SK-N-SH (cell line): ENCODE results near the gene PRG3. TPM values are rescaled to one million over a fixed set of nuclear protein-coding genes. Genes with fewer than 3 reads are reported as not detected.

Experiments
- CTCF ChIA-PET: fragments of 300-600, 350-600 bp; formaldehyde crosslinking; extraction: SDS; loops from one replicate; lab custom pipeline; 2021; lab: Yijun Ruan, JAX
- POLR2A ChIA-PET: fragments of 350-600 bp; sonication (Branson Sonifier 250); formaldehyde crosslinking; extraction: SDS; loops from one replicate; lab custom pipeline; 2020; ENCODE audit warnings: antibody characterized with exemption, inconsistent platforms; lab: Yijun Ruan, JAX
- DNase-seq: peaks from one replicate; pipeline ENCODE4 v3.0.0; 2012
- H2AFZ ChIP-seq: fragments of 200-600 bp; sonication (generic); 2 replicates; pipeline ENCODE4 v1.8.1; 2016; ENCODE audit warnings: antibody characterized with exemption, mild to moderate bottlenecking, low read depth
- H3F3A ChIP-seq: fragments of 200-600 bp; sonication (generic); replicated peaks from 2 replicates; pipeline ENCODE3; 2016; ENCODE audit warnings: antibody characterized with exemption, mild to moderate bottlenecking; ENCODE audit not compliant: insufficient read depth
- H3K27ac ChIP-seq, 2 experiments: fragments of 200-500 bp in 1 of 2; fragments of 200-600 bp in 1 of 2; sonication (Bioruptor generic) in 1 of 2; sonication (generic), shearing (Covaris generic) in 1 of 2; 2 replicates each; pipeline versions ENCODE4 v1.5.1 to v1.6.1; 2014 to 2016; ENCODE audit warnings: low read depth in 2 of 2, inconsistent platforms in 1 of 2, low read length in 1 of 2, mild to moderate bottlenecking in 1 of 2, mixed read lengths in 1 of 2
- H3K27me3 ChIP-seq: fragments of 200-600 bp; sonication (generic), shearing (Covaris generic); 2 replicates; pipeline ENCODE4 v1.6.1; 2016; ENCODE audit warnings: mixed run types; ENCODE audit not compliant: insufficient read depth
- H3K36me3 ChIP-seq, 2 experiments: fragments of 200-500 bp in 1 of 2; fragments of 200-600 bp in 1 of 2; sonication (Bioruptor generic) in 1 of 2; sonication (generic) in 1 of 2; replicated peaks in 1 of 2; 2 replicates each; pipeline versions ENCODE3 to v1.5.1; 2014 to 2016; ENCODE audit warnings: low read length in 1 of 2, mild to moderate bottlenecking in 1 of 2; ENCODE audit not compliant: insufficient read depth in 2 of 2, control insufficient read depth in 1 of 2
- H3K4me1 ChIP-seq, 2 experiments: fragments of 200-500 bp in 1 of 2; fragments of 200-600 bp in 1 of 2; sonication (Bioruptor generic) in 1 of 2; sonication (generic), shearing (Covaris generic) in 1 of 2; 2 replicates each; pipeline versions ENCODE4 v1.5.1 to v1.6.1; 2014 to 2016; ENCODE audit warnings: low read depth in 1 of 2, low read length in 1 of 2, mixed run types in 1 of 2; ENCODE audit not compliant: insufficient read depth in 2 of 2, control insufficient read depth in 1 of 2
- H3K4me2 ChIP-seq: fragments of 200-600 bp; sonication (generic), shearing (Covaris generic); 2 replicates; pipeline ENCODE4 v1.6.1; 2017; ENCODE audit warnings: mixed run types
- H3K4me3 ChIP-seq, 2 experiments: fragments of 200-500 bp in 1 of 2; fragments of 200-600 bp in 1 of 2; sonication (Bioruptor generic) in 1 of 2; sonication (generic), shearing (Covaris generic) in 1 of 2; 2 replicates each; pipeline versions ENCODE4 v1.5.1 to v1.8.1; 2014 to 2016; ENCODE audit warnings: low read depth in 2 of 2, inconsistent platforms in 1 of 2, low read length in 1 of 2, mild to moderate bottlenecking in 1 of 2, mixed read lengths in 1 of 2, moderate library complexity in 1 of 2
- H3K79me2 ChIP-seq: fragments of 200-600 bp; sonication (generic); 2 replicates; pipeline ENCODE4 v1.8.1; 2017; ENCODE audit warnings: mild to moderate bottlenecking; ENCODE audit not compliant: insufficient read depth
- H3K9ac ChIP-seq: fragments of 200-600 bp; sonication (generic); 2 replicates; pipeline ENCODE4 v1.6.1; 2017; ENCODE audit warnings: mixed run types
- H3K9me2 ChIP-seq: fragments of 200-600 bp; sonication (generic); 2 replicates; pipeline ENCODE4 v1.6.1; 2017; ENCODE audit warnings: mixed run types
- H3K9me3 ChIP-seq: fragments of 200-600 bp; sonication (generic); 2 replicates; pipeline ENCODE4 v1.6.1; 2017; ENCODE audit warnings: mixed run types, mild to moderate bottlenecking, moderate library complexity
- H4K20me1 ChIP-seq: fragments of 200-600 bp; sonication (generic); 2 replicates; pipeline ENCODE4 v1.6.1; 2017; ENCODE audit warnings: mild to moderate bottlenecking, mixed run types; ENCODE audit not compliant: insufficient read depth
- CHD2 ChIP-seq: fragments of 150-350 bp; IDR thresholded peaks from 2 replicates; pipeline ENCODE4 v1.6.1; 2018; ENCODE audit warnings: low read length; ENCODE audit not compliant: partially characterized antibody
- CTCF ChIP-seq: fragments of 200-600 bp; sonication (generic); IDR thresholded peaks from 2 replicates; pipeline ENCODE4 v1.6.1; 2017; ENCODE audit warnings: antibody characterized with exemption, mild to moderate bottlenecking, moderate library complexity
- EZH2phosphoT487 ChIP-seq: fragments of 200-600 bp; sonication (generic); IDR thresholded peaks from 2 replicates; pipeline ENCODE4 v1.6.1; 2017; ENCODE audit warnings: low read depth, mixed run types, mild to moderate bottlenecking, antibody characterized with exemption, moderate library complexity, borderline replicate concordance
- MXI1 ChIP-seq: IDR thresholded peaks from 2 replicates; pipeline ENCODE4 v1.6.1; 2012; ENCODE audit warnings: mild to moderate bottlenecking, low read depth, low read length, improper control_type of control experiment
- POLR2AphosphoS5 ChIP-seq: IDR thresholded peaks from 2 replicates; pipeline ENCODE4 v1.6.1; 2012; ENCODE audit warnings: low read depth, low read length
- RAD21 ChIP-seq: IDR thresholded peaks from 2 replicates; pipeline ENCODE4 v1.6.1; 2012; ENCODE audit warnings: mild to moderate bottlenecking, low read length
- REST ChIP-seq: IDR thresholded peaks from 2 replicates; pipeline ENCODE4 v1.6.1; 2012; ENCODE audit warnings: mild to moderate bottlenecking, low read depth, low read length, moderate library complexity
- RXRA ChIP-seq: IDR thresholded peaks from 2 replicates; pipeline ENCODE4 v1.4.0; 2012; ENCODE audit warnings: low read depth, mild to moderate bottlenecking, borderline replicate concordance
- SMC3 ChIP-seq: IDR thresholded peaks from 2 replicates; pipeline ENCODE4 v1.6.1; 2012; ENCODE audit warnings: low read depth, low read length, improper control_type of control experiment
- WGBS: methylation state at CpG from one replicate; pipeline ENCODE4 v1.1.6; 2017; ENCODE audit warnings: low lambda C conversion rate; 5-methylcytosine and 5-hydroxymethylcytosine counted together
- polyA plus RNA-seq, 3 experiments: library from polyadenylated mRNA; depleted of rRNA; stranded (reverse); fragments of >200 nt; gene quantifications; 2 replicates each; pipeline ENCODE4 v1.2.3, GENCODE V29; 2012

Gene PRG3
- polyA plus RNA-seq, 1 of the 3 experiments (the other 2 are of a cell fraction): not detected

GRCh38 chr11:57377107-57377506 is 3.8 kb downstream of the PRG3 start:
- DNase-seq: peak; percentile 43

GRCh38 chr11:57376095-57377090 is 4.6 kb downstream of the PRG3 start:
- H3K4me2 ChIP-seq: no peak overlapping the region
- no peaks in the 10 kb centered on the region for H4K20me1 ChIP-seq
- no peaks in the 10 kb centered on the region; a peak in 1 of 4 replicates for H3K4me1 ChIP-seq
- H3K79me2 ChIP-seq: no peaks in the 10 kb centered on the region
- no peak overlapping the region for H3K9ac ChIP-seq
- H3K27ac ChIP-seq: no peak overlapping the region
- no peak overlapping the region for H3K4me3 ChIP-seq
- no peaks in the 10 kb centered on the region for H3K9me3 ChIP-seq
- TF ChIP-seq SMC3 (no peak), CHD2 (no peak), MXI1 (no peak), RAD21 (no peak), CTCF (no peak), RXRA (no peak)
- H2AFZ ChIP-seq: no peak overlapping the region
- no peaks in the 10 kb centered on the region for H3K27me3 ChIP-seq
- no peaks in the 10 kb centered on the region for H3K36me3 ChIP-seq
- no peaks in the 10 kb centered on the region for H3F3A ChIP-seq
- CTCF ChIA-PET: interaction anchor here (1.0 to 1.1 kb wide), 2 partner anchors 20 to 31 kb away, joined by 3 to 4 read pairs; no protein-coding TSS in a partner anchor
- peak; percentile 50 for DNase-seq
- no peaks in the 10 kb centered on the region for H3K9me2 ChIP-seq
- POLR2A ChIA-PET: no interaction called here
- 34% methylated on average over 26 of the region's 26 CpGs for WGBS

More at GRCh38 chr11:57377107-57377506, 3.8 kb downstream of the PRG3 start:
- TF ChIP-seq POLR2AphosphoS5: no peak
- no peak for TF ChIP-seq EZH2phosphoT487
- no peak for TF ChIP-seq REST
- H3K9me3 ChIP-seq: no peaks in the 10 kb centered on the region
- POLR2A ChIA-PET: no interaction called here
- no peaks in the 10 kb centered on the region for H3K27me3 ChIP-seq
- H2AFZ ChIP-seq: no peak overlapping the region
- no peaks in the 10 kb centered on the region for H4K20me1 ChIP-seq
- CTCF ChIA-PET: interaction anchor here (1.1 kb wide), 1 partner anchor 20 kb away, joined by 3 read pairs; no protein-coding TSS in a partner anchor
- WGBS: 51% methylated on average over 5 of the region's 5 CpGs
- H3K9me2 ChIP-seq: no peaks in the 10 kb centered on the region
- no peak overlapping the region for H3K9ac ChIP-seq
- no peak overlapping the region for H3K4me3 ChIP-seq
- H3K36me3 ChIP-seq: no peaks in the 10 kb centered on the region
- no peak overlapping the region for H3K4me2 ChIP-seq
- H3K79me2 ChIP-seq: no peaks in the 10 kb centered on the region
- no peak overlapping the region for H3K27ac ChIP-seq
- H3K4me1 ChIP-seq: no peaks in the 10 kb centered on the region; a peak in 1 of 4 replicates
- no peaks in the 10 kb centered on the region for H3F3A ChIP-seq
